GM19025 (cell line): ENCODE measurements around the gene NPAS2.

Experiments used
- ATAC-seq: cut with Tn5 transposase; IDR thresholded peaks from one replicate; pipeline ENCODE4 v1.9.1; 2021; ENCODE audit warnings: mild to moderate bottlenecking, low read depth, moderate library complexity; ENCODE audit not compliant: unreplicated experiment

The NPAS2 gene

GRCh38 chr2:100960688-100961087 is 140.7 kb downstream of the NPAS2 start:
- ATAC-seq, result no peak

- no peak for ATAC-seq
These were observed 142.6 kb downstream of the NPAS2 start for GRCh38 chr2:100962366-100963025.

- ATAC-seq, result no peak
These were observed 143.1 kb downstream of the NPAS2 start for GRCh38 chr2:100963026-100963375.

- no peak for ATAC-seq
These were observed 144.3 kb downstream of the NPAS2 start for GRCh38 chr2:100964222-100964621.

GRCh38 chr2:100964681-100965169 is 144.8 kb downstream of the NPAS2 start:
- no peak for ATAC-seq

- ATAC-seq, result no peak
These were observed 145.7 kb downstream of the NPAS2 start for GRCh38 chr2:100965596-100965995.

- no peak for ATAC-seq
These were observed 147.8 kb downstream of the NPAS2 start for GRCh38 chr2:100967716-100968115.

GRCh38 chr2:100968146-100969145 is 148.5 kb downstream of the NPAS2 start:
- no peak for ATAC-seq

GRCh38 chr2:100969998-100970397 is 150.1 kb downstream of the NPAS2 start:
- ATAC-seq, result no peak

- no peak for ATAC-seq
These were observed 151.3 kb downstream of the NPAS2 start for GRCh38 chr2:100971221-100971620.

- no peak for ATAC-seq
These were observed 152.5 kb downstream of the NPAS2 start for GRCh38 chr2:100972452-100972851.

GRCh38 chr2:100974712-100975520 is 155.0 kb downstream of the NPAS2 start:
- no peak for ATAC-seq

- no peak for ATAC-seq
These were observed 155.5 kb downstream of the NPAS2 start for GRCh38 chr2:100975521-100975785.

GRCh38 chr2:100976061-100976460 is 156.1 kb downstream of the NPAS2 start:
- no peak for ATAC-seq

- peak; percentile 74 for ATAC-seq
These were observed 156.9 kb downstream of the NPAS2 start for GRCh38 chr2:100976645-100977391.

- no peak for ATAC-seq
These were observed 157.6 kb downstream of the NPAS2 start for GRCh38 chr2:100977511-100977910.

- no peak for ATAC-seq
These were observed 158.7 kb downstream of the NPAS2 start for GRCh38 chr2:100978582-100979191.

GRCh38 chr2:100980046-100980445 is 160.1 kb downstream of the NPAS2 start:
- no peak for ATAC-seq

GRCh38 chr2:100981011-100981410 is 161.1 kb downstream of the NPAS2 start:
- ATAC-seq, result no peak

GRCh38 chr2:100982431-100982861 is 162.5 kb downstream of the NPAS2 start:
- no peak for ATAC-seq
